Urinary bladder (tissue), 4 donors: ENCODE measurements around the gene DDX25. TPM values are rescaled to one million over a fixed set of nuclear protein-coding genes. Genes with fewer than 3 reads are reported as not detected.
"Not testable (repeated sequence)": the region's sequence is repeated elsewhere in the genome, so short reads cannot be mapped to it uniquely, and the experiment has no call there.

Experiments used
- DNase-seq: peaks from one replicate; pipeline ENCODE4 v3.0.0-alpha.2; 2015; ENCODE audit errors: extremely low spot score
- H3K27ac ChIP-seq: one replicate; pipeline ENCODE4 v1.5.1; 2013; ENCODE audit warnings: low read depth, mild to moderate bottlenecking, moderate library complexity
- H3K36me3 ChIP-seq: one replicate; pipeline ENCODE4 v1.6.1; 2013; ENCODE audit warnings: mild to moderate bottlenecking, moderate library complexity; ENCODE audit not compliant: insufficient read depth
- H3K4me1 ChIP-seq: one replicate; pipeline ENCODE4 v1.6.1; 2013; ENCODE audit warnings: mild to moderate bottlenecking, moderate library complexity; ENCODE audit not compliant: insufficient read depth
- H3K4me3 ChIP-seq: one replicate; pipeline ENCODE4 v1.5.1; 2013; ENCODE audit warnings: low read depth, low read length
- WGBS: extraction: QIAGEN DNeasy Blood & Tissue Kit; methylation state at CpG from one replicate; pipeline ENCODE4 v1.1.7; 2013; 5-methylcytosine and 5-hydroxymethylcytosine counted together
- polyA plus RNA-seq: library from polyadenylated mRNA; stranded (reverse); fragments of 200-250 nt; gene quantifications from one replicate; pipeline ENCODE4 v1.2.3, GENCODE V29; 2013
- total RNA-seq: library from RNA; depleted of rRNA; stranded (reverse); fragments of >200 nt; gene quantifications from one replicate; pipeline ENCODE4 v1.2.3, GENCODE V29; 2014
- donor health status: healthy with polysubstance abuse.
- donor health status: healthy.

Gene DDX25
- total RNA-seq (0.32 TPM), polyA plus RNA-seq (0.19 TPM)

DNA sequence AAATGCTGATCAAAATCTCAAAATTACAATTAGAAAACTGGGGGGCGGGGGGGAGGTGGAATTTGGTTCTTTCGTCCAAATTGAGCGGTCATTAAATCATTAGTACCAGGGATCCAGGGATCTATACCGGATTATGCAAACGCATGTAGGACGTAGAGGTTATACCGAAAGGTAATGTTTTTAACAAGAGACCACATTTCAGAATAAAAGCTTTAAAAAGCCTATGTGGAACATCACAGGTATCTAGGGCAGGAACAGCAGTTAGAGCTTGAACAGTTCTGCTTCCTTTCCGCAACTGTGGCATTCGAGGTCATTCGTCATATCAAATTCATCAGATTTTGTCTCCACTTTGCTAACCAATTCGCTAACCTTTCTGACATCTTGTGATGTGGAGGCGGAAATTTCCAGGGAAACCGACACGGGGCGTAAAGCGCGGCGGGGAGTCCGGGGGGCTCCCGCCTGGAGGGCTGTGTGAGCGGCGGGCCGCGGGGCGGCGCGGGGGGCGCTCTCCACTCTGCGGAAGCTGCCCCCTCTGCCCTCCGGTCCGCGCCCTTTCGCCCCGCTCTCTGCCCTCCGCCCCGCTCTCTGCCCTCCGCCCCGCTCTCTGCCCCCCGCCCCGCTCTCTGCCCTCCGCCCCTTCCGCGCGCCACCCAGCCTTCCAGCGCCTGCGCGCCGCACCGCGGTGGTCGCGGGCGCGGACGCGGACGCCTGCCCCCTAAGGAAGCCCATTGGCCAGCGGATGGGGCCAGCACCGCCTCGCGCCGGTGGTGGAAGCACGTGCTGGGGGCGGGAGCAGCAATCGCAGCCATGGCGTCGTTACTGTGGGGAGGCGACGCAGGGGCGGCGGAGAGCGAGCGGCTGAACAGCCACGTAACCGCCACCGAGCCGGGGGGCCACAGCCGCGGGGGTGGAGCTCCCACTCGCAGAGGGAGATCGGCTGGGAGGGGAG, at the start of gene DDX25:
Gene DDX25 (plus strand): TSS at position 798 of the 949 bp plus-strand sequence. CDS start 10 bp downstream, at position 808.
- DNase-seq: no peak
- Histone ChIP-seq H3K4me1 (no peaks in the 10 kb centered on the region), H3K27ac (no peak within 1 kb of the TSS), H3K4me3 (peak within 1 kb of the TSS; percentile 17), H3K36me3 (peaks cover 2% of the 10 kb centered on the region)
- WGBS: 2% methylated on average over 81 of the region's 81 CpGs

DNA sequence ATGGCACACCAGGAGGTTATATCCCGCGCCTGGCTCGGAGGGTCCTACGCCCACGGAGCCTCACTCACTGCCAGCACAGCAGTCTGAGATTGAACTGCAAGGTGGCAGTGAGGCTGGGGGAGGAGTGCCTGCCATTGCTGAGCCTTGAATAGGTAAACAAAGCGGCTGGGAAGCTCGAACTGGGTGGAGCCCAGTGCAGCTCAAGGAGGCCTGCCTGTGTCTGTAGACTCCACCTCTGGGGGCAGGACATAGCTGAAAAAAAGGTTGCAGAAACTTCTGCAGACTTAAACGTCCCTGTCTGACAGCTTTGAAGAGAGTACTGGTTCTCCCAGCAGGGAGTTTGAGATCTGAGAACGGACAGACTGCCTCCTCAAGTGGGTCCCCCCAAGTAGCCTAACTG, 46.6 kb upstream of the DDX25 start:
- not testable (repeated sequence) for DNase-seq, H3K4me3 ChIP-seq, H3K36me3 ChIP-seq, H3K4me1 ChIP-seq, H3K27ac ChIP-seq
- 80% methylated on average over 9 of the region's 9 CpGs for WGBS

DNA sequence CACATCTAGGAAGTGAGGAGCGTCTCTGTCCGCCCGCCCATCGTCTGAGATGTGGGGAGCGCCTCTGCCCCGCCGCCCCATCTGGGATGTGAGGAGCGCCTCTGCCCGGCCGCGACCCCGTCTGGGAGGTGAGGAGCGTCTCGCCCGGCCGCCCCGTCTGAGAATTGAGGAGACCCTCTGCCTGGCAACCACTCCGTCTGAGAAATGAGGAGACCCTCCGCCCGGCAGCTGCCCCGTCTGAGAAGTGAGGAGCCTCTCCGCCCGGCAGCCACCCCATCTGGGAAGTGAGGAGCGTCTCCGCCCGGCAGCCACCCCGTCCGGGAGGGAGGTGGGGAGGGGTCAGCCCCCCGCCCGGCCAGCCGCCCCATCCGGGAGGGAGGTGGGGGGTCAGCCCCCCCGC, 41.5 kb upstream of the DDX25 start:
- not testable (repeated sequence) for H3K27ac ChIP-seq, H3K4me1 ChIP-seq, DNase-seq, H3K36me3 ChIP-seq, H3K4me3 ChIP-seq
- WGBS: 91% methylated on average over 24 of the region's 33 CpGs

DNA sequence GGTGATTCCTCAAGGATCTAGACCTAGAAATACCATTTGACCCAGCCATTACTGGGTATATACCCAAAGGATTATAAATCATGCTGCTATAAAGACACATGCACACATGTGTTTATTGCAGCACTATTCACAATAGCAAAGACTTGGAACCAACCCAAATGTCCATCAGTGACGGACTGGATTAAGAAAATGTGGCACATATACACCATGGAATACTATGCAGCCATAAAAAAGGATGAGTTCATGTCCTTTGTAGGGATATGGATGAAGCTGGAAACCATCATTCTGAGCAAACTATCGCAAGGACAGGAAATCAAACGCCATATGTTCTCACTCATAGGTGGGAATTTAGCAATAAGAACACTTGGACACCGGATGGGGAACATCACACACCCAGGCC, 39.0 kb upstream of the DDX25 start:
- not testable (repeated sequence) for H3K36me3 ChIP-seq, H3K4me3 ChIP-seq, H3K27ac ChIP-seq, DNase-seq, H3K4me1 ChIP-seq
- WGBS: 94% methylated on average over 4 of the region's 4 CpGs

DNA sequence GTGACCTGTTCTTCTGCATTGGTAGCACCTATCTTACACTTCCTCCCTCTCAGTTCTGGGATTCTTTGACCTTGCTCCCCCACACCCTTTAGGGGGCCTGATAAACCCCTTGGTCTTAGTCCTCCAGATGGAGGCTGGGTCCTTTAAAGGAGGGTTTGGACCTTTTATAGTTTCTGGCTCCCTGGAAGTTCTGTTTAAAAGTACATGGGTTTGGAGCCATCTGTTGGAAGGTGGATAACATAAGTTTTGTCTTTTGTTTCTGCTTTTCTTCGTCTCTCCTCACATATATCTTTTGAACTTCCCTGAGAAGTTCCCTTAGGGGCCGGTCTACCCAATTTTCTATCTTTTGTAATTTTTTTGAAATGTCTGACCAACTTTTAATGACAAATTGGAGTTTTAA, 34.8 kb upstream of the DDX25 start:
- 67% methylated on average over 2 of the region's 2 CpGs for WGBS
- Histone ChIP-seq H3K36me3 (no peaks in the 10 kb centered on the region), H3K4me1 (no peaks in the 10 kb centered on the region)

DNA sequence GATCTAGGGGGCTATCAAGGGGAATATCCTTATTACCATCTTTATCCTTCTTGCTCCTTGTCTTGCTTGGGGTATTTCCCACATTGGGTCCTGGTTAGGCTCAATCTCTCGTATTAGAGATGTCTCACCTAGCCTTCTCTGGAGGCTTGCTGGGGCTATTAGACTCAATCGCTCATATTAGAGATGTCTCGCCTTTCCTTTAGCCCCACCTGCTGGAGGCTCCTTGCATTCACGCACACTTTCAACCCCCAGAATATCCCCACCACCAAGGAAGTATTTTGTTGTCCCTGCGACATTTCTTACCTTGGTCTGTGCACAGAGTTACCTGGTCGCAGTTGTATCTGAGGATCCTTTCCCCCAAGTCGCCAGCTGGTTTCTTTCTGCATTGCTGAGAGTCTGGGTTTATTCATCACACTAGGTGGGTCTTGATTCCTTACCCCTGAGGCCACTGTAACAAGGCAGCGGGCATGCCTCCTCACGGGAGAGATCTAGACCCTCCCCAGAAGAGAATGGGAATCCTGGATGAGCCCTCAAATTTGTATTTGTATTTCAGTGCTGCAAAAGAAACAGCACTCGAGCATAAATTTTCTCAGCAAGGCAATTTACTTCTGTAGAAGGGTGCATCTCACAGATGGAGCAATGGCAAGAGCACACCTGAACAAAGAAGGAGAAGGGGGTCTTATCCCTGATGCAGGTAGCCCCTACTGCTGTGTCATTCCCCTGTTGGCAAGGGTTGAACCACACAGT, 32.7 kb upstream of the DDX25 start:
- H3K36me3 ChIP-seq: no peaks in the 10 kb centered on the region
- H3K27ac ChIP-seq: no peak overlapping the region
- DNase-seq: no peak
- H3K4me1 ChIP-seq: no peaks in the 10 kb centered on the region
- WGBS: 77% methylated on average over 10 of the region's 10 CpGs
- H3K4me3 ChIP-seq: no peak overlapping the region

More for the DNA sequence above, 34.8 kb upstream of the DDX25 start:
- Histone ChIP-seq H3K4me3 (no peak overlapping the region), H3K27ac (no peak overlapping the region)
- DNase-seq: no peak

DNA sequence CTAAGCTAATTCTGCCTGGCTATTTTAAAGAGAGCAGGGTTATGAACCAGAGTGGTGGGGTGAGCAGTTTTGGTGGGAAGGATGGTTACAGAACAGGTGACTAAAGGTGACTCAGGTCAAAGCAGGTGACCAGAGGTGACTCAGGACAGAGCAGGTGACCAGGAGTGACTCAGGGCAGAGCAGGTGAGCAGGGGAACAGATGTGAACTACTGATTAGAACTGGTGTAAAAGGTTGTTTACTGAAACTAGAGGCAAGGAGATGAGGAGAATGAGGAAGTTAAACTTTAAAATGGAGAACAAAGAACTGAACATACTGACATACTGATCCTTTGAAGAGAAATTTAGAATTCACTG, 32.2 kb upstream of the DDX25 start:
- no peak overlapping the region for H3K27ac ChIP-seq
- no peaks in the 10 kb centered on the region for H3K36me3 ChIP-seq
- H3K4me3 ChIP-seq: no peak overlapping the region
- DNase-seq: no peak
- no peaks in the 10 kb centered on the region for H3K4me1 ChIP-seq

DNA sequence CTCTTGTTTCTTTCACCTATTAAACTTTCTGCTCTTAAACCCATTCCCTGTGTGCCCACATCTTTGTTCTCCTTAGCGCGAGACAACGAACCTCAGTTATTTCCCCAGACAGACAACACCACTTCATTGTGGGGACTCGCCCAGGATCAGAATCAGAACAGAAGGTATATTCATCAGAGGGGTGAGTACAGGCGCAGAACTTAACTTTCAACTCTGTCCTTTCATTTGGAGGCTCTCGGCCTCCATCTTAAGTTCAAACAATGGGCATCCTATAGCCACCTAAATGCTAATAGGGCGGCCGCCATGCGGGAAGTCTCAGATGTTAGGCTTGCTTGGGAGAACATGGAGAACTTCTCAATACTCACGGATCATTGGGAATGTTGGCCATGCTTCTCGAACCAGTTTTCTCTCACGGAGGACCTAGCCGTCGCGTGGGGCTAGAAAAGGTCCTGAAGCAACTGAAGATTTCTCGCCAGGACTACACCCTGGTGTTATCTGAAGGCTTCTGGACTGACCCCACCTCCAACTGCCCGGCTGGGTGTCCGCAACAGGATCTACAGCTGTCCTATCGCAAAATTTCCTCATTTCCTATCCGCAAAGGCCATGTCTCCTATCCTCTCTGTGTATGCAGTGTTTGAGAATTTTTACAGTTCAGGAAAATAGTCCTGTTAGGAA, 30.3 kb upstream of the DDX25 start:
- no peak overlapping the region for H3K27ac ChIP-seq
- no peaks in the 10 kb centered on the region for H3K4me1 ChIP-seq
- no peak overlapping the region for H3K4me3 ChIP-seq
- no peaks in the 10 kb centered on the region for H3K36me3 ChIP-seq
- no peak for DNase-seq
- 70% methylated on average over 20 of the region's 20 CpGs for WGBS

DNA sequence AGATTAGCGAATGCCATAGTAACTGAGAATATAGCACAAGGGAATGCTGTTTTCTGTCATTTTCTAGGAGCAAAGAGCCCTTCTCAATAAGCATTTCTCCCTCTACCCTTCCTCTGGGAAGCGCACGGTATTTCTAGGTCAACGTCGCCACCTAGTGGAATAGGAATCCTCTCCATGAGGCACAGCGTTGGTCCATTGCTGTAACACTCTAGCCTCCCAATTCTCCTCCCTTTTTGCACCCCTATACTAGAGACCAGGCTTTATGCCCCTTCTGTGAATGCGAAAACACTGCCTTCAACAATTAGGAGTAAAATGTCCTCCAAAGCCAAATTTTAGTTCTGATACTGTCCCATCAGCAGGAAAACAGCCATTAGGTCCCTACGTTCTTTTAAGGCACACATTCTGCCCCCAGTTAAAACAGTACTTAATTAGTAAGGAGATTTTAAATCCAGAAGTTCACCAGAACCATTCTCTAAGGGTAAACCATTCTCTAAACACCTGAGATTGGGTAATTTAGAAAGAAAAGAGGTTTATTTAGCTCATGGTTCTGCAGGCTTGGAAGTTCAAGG, 29.7 kb upstream of the DDX25 start:
- DNase-seq: peak; percentile 31
- WGBS: 11% methylated on average over 8 of the region's 8 CpGs
- no peak overlapping the region for H3K4me3 ChIP-seq
- H3K4me1 ChIP-seq: no peaks in the 10 kb centered on the region
- no peaks in the 10 kb centered on the region for H3K36me3 ChIP-seq
- no peak overlapping the region for H3K27ac ChIP-seq

DNA sequence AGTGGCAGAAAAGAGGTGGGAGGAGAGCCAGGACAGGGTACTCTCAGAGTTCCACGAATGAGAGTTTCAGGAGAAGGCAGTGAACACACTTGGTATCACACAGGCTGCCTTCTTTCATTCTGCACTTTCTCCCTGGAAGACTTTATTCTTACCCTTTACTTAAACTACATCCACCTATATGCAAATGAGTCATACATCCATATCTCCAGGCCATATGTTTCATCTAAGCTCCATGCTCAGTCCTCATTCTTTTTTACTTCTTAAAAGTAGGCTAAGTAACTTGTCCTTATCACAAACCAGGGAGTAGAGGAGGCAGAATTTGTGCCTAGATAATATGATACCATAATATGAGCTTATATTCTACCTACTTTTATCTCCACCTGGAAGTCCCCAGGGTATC, 23.0 kb upstream of the DDX25 start:
- Histone ChIP-seq H3K4me3 (no peak overlapping the region), H3K27ac (no peak overlapping the region), H3K36me3 (no peaks in the 10 kb centered on the region), H3K4me1 (no peaks in the 10 kb centered on the region)
- DNase-seq: no peak
- WGBS: 89% methylated on average over 1 of the region's 1 CpG

DNA sequence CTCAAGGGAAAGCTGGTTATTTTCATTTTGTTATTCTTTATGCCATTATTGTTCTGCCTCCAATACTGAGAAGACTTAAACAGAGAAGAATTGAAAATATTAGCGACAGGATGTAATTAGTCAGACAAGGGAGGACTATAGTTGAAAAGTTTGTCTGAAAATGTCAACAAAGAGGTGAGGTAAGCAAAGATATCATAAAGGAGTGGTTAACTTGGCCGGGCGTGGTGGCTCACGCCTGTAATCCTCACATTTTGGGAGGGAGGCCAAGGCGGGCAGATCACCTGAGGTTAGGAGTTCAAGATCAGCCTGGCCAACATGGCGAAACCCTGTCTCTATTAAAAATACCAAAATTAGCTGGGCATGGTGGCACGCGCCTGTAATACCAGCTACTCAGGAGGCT, 20.9 kb upstream of the DDX25 start:
- WGBS: 86% methylated on average over 8 of the region's 8 CpGs
- no peak for DNase-seq
- H3K4me3 ChIP-seq: no peak overlapping the region

DNA sequence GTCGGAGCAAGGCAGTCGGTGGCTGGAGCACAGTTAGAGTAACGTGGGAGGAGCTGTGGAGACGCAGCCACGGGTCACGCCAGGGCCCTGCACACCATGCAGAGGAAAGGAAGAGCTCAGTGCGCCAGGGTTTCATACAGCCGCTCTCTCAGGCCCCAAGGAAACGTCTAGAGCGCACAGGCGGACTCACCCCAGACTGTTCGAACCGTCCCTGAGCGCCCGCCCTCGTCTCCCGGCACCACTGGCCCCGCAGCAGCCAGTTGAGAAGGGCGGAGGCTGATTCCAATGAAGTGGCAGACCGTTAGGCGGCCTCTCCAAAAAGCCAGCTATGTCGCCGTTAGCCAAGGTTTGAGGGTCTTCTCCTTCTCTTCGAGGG, 17.3 kb upstream of the DDX25 start:
- peak overlapping the region; percentile 68 for H3K27ac ChIP-seq
- WGBS: 14% methylated on average over 24 of the region's 24 CpGs
- DNase-seq: no peak
- no peaks in the 10 kb centered on the region for H3K36me3 ChIP-seq
- H3K4me1 ChIP-seq: no peaks in the 10 kb centered on the region
- peak overlapping the region; percentile 69 for H3K4me3 ChIP-seq

More for the DNA sequence above, 20.9 kb upstream of the DDX25 start:
- Histone ChIP-seq H3K36me3 (no peaks in the 10 kb centered on the region), H3K27ac (no peak overlapping the region), H3K4me1 (no peaks in the 10 kb centered on the region)
